ENCODE data around the gene SLC2A11. TPM values are rescaled to one million over a fixed set of nuclear protein-coding genes. Genes with fewer than 3 reads are reported as not detected.

Gene SLC2A11
- polyA plus RNA-seq, 2 of the 4 experiments (the other 2 are of a cell fraction), result 5.6 to 12.4 TPM

GRCh38 chr22:23837911-23838680 is 19.6 kb upstream of the SLC2A11 start:
- no peak for TF ChIP-seq SREBF2 (IDR thresholded peaks at IDR 0.05)
- TF ChIP-seq, protein P1, sequence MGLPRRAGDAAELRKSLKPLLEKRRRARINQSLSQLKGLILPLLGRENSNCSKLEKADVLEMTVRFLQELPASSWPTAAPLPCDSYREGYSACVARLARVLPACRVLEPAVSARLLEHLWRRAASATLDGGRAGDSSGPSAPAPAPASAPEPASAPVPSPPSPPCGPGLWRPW (IDR thresholded peaks at IDR 0.05), result no peak
- TF ChIP-seq TP53 (CRISPR knock-in tag; IDR thresholded peaks at IDR 0.05), result no peak
- TF ChIP-seq, protein P2, sequence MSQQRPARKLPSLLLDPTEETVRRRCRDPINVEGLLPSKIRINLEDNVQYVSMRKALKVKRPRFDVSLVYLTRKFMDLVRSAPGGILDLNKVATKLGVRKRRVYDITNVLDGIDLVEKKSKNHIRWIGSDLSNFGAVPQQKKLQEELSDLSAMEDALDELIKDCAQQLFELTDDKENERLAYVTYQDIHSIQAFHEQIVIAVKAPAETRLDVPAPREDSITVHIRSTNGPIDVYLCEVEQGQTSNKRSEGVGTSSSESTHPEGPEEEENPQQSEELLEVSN (IDR thresholded peaks at IDR 0.05; ENCODE audit: borderline replicate concordance, low read depth), result no peak
- no peak for TF ChIP-seq EP300 (IDR thresholded peaks at IDR 0.05)
- TF ChIP-seq FOXS1 (CRISPR knock-in tag; IDR thresholded peaks at IDR 0.05), result no peak
- no peak for TF ChIP-seq RFX5 (IDR thresholded peaks at IDR 0.05)
- TF ChIP-seq POLR2A (IDR thresholded peaks at IDR 0.05; ENCODE audit: low read length), result no peak
- no peak for TF ChIP-seq CHD4 (IDR thresholded peaks at IDR 0.05; ENCODE audit: borderline replicate concordance)
- TF ChIP-seq CHD2 (IDR thresholded peaks at IDR 0.05; ENCODE audit: low read length, partially characterized antibody), result no peak
- no peak for TF ChIP-seq CBX8 (IDR thresholded peaks at IDR 0.05)
- TF ChIP-seq HOXB5 (CRISPR knock-in tag; IDR thresholded peaks at IDR 0.05), result no peak
- no peak for TF ChIP-seq JUN (IDR thresholded peaks at IDR 0.05)
- no peak for TF ChIP-seq GATA3 (IDR thresholded peaks at IDR 0.05; ENCODE audit: borderline replicate concordance)
- TF ChIP-seq MYC (IDR thresholded peaks at IDR 0.05; ENCODE audit: borderline replicate concordance, low read length), result no peak
- TF ChIP-seq PHF8 (IDR thresholded peaks at IDR 0.05; ENCODE audit: borderline replicate concordance, low read depth), result no peak
- no peak for TF ChIP-seq JUNB (IDR thresholded peaks at IDR 0.05)
- TF ChIP-seq SMC3 (IDR thresholded peaks at IDR 0.05), result no peak
- TF ChIP-seq TFCP2L1 (CRISPR knock-in tag; IDR thresholded peaks at IDR 0.05), result no peak
- no peaks in the 10 kb centered on the region for H3K9me3 ChIP-seq
- H3K4me1 ChIP-seq, result peaks cover 10% of the 10 kb centered on the region; the same call in 1 of the 3 replicates
- no peak for FAIRE-seq
- no peak overlapping the region for H3K27ac ChIP-seq
- H3K4me2 ChIP-seq, result peak overlapping the region; percentile 81
- H3K4me3 ChIP-seq, result peak overlapping the region; percentile 35; the same call in 1 of the 3 replicates
- ATAC-seq, result no peak
- POLR2A ChIA-PET, result no interaction called here
- 98% methylated on average over 32 of the region's 41 CpGs for WGBS (ENCODE audit: missing lambda C conversion rate)
- DNase-seq (ENCODE audit: low read depth in 1 of 2, low spot score in 1 of 2), result no peak
- CTCF ChIA-PET, result interaction anchor here (1.2 to 5.3 kb wide), 2 partner anchors 12 to 70 kb away, joined by 3 to 31 read pairs; partner anchors contain the start of gene CHCHD10

- H3K4me2 ChIP-seq, result peak within 1 kb of the TSS; percentile 81
- POLR2A ChIA-PET, result no interaction called here
- peak within 1 kb of the TSS in 1 of 2 experiments; percentile 60; a peak in 1 of 6 replicates for H3K27ac ChIP-seq
- CTCF ChIA-PET, result interaction anchor here (1.2 to 5.3 kb wide), 2 partner anchors 11 to 70 kb away, joined by 3 to 31 read pairs; partner anchors contain the start of gene CHCHD10
- H3K9me3 ChIP-seq, result no peaks in the 10 kb centered on the region
- ATAC-seq (peak; percentile 71 to 91), DNase-seq (ENCODE audit: low read depth in 1 of 2, low spot score in 1 of 2) (peak; percentile 71 to 91), FAIRE-seq (no peak)
- peaks cover 10% of the 10 kb centered on the region; the same call in 1 of the 3 replicates for H3K4me1 ChIP-seq
- H3K4me3 ChIP-seq, result peak within 1 kb of the TSS; percentile 35
- 21% methylated on average over 30 of the region's 70 CpGs for WGBS (ENCODE audit: missing lambda C conversion rate)
- TF ChIP-seq, protein P2 (IDR thresholded peaks at IDR 0.05; ENCODE audit: borderline replicate concordance, low read depth), result peak; percentile 97
- TF ChIP-seq EHF (CRISPR knock-in tag; IDR thresholded peaks at IDR 0.05) (no peak), HOXB13 (CRISPR knock-in tag; IDR thresholded peaks at IDR 0.05; ENCODE audit: low read depth) (no peak), FOSB (CRISPR knock-in tag; IDR thresholded peaks at IDR 0.05) (no peak), EHMT2 (IDR thresholded peaks at IDR 0.05; ENCODE audit: low read depth) (no peak), BHLHE40 (IDR thresholded peaks at IDR 0.05; ENCODE audit: low read depth, low read length) (no peak), CBX8 (IDR thresholded peaks at IDR 0.05) (no peak), HMGXB4 (CRISPR knock-in tag; IDR thresholded peaks at IDR 0.05; ENCODE audit: borderline replicate concordance) (no peak), CBX2 (IDR thresholded peaks at IDR 0.05; ENCODE audit: borderline replicate concordance, low read depth) (no peak), EP300 (IDR thresholded peaks at IDR 0.05) (no peak), HDAC2 (IDR thresholded peaks at IDR 0.05) (no peak), RFX5 (IDR thresholded peaks at IDR 0.05) (0 out of 2 replicates have a peak, but pooled peaks have one; percentile 39), ZC3H11A (IDR thresholded peaks at IDR 0.05) (no peak), ZSCAN20 (CRISPR knock-in tag; IDR thresholded peaks at IDR 0.05) (no peak), MAFK (IDR thresholded peaks at IDR 0.05; ENCODE audit: partially characterized antibody) (no peak), POLR2AphosphoS2 (conservative IDR thresholded peaks at IDR 0.05; ENCODE audit: low read length) (no peak)
- TF ChIP-seq, protein P3, sequence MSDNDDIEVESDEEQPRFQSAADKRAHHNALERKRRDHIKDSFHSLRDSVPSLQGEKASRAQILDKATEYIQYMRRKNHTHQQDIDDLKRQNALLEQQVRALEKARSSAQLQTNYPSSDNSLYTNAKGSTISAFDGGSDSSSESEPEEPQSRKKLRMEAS (IDR thresholded peaks at IDR 0.05), result peak; percentile 97
- TF ChIP-seq, protein P4, sequence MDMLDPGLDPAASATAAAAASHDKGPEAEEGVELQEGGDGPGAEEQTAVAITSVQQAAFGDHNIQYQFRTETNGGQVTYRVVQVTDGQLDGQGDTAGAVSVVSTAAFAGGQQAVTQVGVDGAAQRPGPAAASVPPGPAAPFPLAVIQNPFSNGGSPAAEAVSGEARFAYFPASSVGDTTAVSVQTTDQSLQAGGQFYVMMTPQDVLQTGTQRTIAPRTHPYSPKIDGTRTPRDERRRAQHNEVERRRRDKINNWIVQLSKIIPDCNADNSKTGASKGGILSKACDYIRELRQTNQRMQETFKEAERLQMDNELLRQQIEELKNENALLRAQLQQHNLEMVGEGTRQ (IDR thresholded peaks at IDR 0.05), result peak; percentile 82
Observed at GRCh38 chr22:23838681-23839468, 18.8 kb upstream of the SLC2A11 start, which contains the start of gene DERL3. Gene DERL3, minus strand, starts transcription at chr22:23839006. Its CDS starts 19 bp downstream, at chr22:23838987.

All from A549 (cell line).